Measurements from ENCODE around the gene FAM83G. TPM values are rescaled to one million over a fixed set of nuclear protein-coding genes. Genes with fewer than 3 reads are reported as not detected.
A peak's percentile ranks its signal among the peaks of the same experiment; 100 is the strongest.
"Not testable (repeated sequence)": the region's sequence is repeated elsewhere in the genome, so short reads cannot be mapped to it uniquely, and the experiment has no call there.

The FAM83G gene
- total RNA-seq, 1 donor from 2014 or later, result 10.2 TPM

- DNase-seq, result no peak
These were observed 18.2 kb upstream of the FAM83G start for GRCh38 chr17:19022747-19023146.

DNA sequence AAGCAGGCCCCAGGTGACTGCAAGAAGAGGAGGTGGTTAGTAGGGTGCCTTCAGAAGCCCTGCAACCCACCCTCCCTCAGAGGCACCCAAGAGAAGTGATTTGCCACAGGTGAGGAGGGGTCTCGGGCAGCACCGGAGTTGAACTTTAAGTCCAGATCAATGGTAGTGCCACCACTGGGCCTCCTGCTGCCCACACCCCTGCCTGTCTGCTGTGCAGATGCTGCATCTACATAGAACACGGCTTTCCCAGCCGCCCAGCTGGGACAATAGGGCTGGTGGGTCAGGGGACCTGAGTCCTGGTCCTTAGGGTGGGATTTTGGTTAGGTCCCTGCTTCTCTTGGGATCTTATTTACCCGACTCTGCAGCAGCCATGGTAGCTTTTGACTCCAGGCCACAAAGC lies 17.6 kb upstream of the FAM83G start:
- DNase-seq, result no peak

- DNase-seq, result no peak
These were observed 17.1 kb upstream of the FAM83G start for GRCh38 chr17:19021622-19022083.

GRCh38 chr17:19021011-19021621 lies 16.6 kb upstream of the FAM83G start:
- not testable (repeated sequence) for DNase-seq

DNA sequence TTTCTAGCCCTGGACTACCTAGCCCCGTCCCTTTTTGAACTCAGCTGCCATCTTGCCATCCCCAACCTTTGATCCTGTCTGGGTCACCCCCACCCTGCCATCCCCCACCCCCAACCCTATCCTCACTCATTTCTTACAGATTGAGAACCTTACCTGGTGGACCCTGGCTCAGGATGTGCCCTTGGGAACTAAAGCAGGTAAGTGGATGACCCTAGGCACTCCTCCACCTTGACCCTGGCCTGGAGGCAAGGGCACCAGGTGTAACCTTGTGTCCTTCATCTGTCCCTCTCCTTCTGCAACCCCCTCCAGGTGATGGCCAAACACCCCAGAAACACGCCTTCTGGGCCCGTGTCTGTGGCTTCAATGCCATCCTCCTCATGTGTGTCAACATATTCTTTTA lies 15.5 kb upstream of the FAM83G start:
- no peak for DNase-seq

GRCh38 chr17:19019041-19019941 lies 14.7 kb upstream of the FAM83G start:
- DNase-seq, result peak; percentile 24

GRCh38 chr17:19018600-19018950 lies 14.0 kb upstream of the FAM83G start:
- no peak for DNase-seq

GRCh38 chr17:19017804-19018599 lies 13.4 kb upstream of the FAM83G start:
- DNase-seq, result no peak

DNA sequence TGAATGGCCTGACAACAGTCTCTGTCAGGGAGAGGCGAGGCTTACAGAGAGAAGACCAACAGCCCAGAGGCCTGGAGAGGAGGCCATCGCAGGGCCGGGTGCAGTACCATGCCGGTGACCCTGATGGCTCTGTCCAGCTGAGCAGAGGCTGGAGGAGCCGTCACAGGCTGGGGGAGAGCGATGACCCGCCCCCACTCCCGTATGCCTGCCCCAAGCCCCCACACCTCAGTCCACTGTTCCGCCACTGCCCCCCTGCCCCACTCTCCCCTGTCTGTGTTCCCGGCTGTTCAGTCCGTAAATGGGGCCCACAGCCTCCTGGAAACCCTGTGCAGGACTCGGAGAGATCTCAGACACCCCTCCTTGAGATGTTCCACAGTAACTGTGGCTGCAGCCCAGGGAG lies 12.8 kb upstream of the FAM83G start:
- DNase-seq, result no peak

DNA sequence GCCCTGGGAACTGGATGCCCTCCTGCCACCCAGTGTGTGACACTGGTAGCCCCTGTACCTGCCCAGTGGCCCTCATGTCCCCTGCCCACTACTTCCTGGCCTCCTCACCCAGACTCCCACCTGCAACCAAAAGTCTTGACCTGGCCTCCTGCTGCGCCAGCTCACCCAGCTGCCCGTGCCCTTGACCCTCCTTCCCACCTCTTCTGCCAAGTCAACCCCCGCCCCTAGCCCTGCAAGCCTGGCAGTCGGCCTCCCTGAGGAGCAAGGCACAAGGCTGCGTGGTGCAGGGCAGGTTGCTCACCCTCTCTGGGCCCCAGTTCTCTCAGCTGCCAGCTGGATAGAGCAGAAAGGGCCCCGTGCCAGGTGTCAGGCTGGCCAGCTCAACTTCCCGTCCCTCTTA lies 12.3 kb upstream of the FAM83G start:
- DNase-seq, result no peak

- DNase-seq, result no peak
These were observed 11.7 kb upstream of the FAM83G start for GRCh38 chr17:19016297-19016696.

DNA sequence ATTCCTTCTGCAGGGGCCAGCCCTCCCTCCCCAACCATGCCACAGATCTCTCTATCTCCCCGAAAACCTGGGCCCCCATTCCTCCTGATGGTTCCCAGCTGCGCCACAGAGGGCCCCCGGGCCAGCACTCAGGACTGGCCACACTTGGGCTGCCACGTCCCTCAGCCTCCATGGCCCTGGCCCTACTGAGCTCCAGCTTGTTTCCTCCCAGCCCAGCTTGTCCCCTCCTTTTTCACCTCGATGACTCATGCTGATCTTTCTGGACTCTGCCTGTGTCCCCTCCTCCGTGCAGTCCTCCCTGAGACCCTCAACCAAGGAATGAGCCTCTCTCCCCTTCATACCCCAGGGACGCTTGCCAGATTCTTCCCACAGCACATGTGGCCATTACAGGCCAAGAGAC lies 10.9 kb upstream of the FAM83G start:
- no peak for DNase-seq

DNA sequence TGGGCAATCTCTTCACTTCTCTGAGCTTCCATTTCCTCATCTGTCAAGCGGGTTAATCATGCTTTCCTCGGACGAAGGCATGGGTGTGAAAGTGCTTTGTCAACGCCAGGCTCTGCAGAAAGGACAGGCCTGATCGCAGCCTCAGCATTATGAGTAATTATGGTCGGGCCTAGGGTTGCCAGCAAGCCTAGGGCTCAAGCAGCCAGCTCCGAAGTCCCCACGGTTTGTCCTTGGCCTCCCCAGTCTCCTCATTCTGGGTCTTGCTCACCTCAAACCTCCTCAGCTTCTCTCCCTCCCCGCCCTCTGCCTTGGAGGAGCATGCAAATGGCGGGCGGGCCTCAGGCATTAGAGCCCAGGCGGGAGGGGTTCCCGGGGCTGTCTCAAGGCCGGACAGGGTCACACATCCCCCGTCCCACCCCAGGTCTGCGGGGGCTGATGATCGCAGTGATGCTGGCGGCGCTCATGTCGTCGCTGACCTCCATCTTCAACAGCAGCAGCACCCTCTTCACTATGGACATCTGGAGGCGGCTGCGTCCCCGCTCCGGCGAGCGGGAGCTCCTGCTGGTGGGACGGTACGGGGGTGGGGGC lies 10.2 kb upstream of the FAM83G start:
- DNase-seq, result no peak

GRCh38 chr17:19013806-19014627 lies 9.5 kb upstream of the FAM83G start:
- DNase-seq, result no peak

GRCh38 chr17:19013226-19013625 lies 8.7 kb upstream of the FAM83G start:
- DNase-seq, result no peak

DNA sequence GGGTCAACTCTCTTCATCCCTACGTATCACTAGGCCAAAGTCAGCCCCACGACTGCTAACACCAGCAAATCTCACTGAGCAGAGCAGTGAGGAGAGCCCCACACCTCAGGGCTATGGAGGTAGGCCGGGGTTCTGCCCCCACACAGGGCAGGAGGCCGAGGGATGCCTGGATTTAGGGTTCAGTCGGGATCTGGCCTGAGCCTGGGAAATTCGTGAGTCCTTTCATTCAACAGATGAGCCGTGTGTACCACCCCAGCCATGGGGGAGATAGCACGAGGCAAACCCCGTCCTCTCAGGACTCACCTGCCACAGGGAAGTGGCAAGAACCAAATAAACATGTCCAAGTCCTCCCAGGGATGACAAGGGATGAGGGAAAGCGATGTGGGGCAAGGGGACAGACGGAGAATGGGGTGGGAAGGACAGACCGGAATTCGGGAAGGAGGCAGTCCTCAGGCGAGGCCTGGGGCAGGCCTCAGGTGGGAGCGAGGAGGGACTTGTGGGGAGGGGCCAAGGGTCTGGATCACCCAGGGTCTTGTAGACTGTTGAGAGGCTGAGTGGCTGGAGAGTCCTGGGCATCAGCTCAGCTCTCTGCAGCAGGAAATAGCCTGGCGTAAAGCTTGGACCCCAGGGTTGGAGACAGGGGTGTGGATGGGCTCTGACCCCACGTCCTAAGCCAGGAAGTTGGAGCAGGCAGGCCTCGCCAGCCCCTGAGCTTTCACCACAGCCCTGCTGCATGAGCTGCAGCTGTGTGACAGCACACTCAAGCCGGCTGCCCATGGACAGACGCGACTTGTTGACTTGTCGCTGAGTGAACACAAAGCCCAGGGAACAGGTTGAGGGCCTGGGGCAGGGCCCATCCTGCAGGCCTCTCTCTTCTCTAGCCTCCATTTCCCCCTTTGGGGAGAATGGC lies 7.9 kb upstream of the FAM83G start:
- no peak for DNase-seq

GRCh38 chr17:19011581-19011980 lies 7.0 kb upstream of the FAM83G start:
- no peak for DNase-seq

- no peak for DNase-seq
These were observed 6.4 kb upstream of the FAM83G start for GRCh38 chr17:19010729-19011505.

DNA sequence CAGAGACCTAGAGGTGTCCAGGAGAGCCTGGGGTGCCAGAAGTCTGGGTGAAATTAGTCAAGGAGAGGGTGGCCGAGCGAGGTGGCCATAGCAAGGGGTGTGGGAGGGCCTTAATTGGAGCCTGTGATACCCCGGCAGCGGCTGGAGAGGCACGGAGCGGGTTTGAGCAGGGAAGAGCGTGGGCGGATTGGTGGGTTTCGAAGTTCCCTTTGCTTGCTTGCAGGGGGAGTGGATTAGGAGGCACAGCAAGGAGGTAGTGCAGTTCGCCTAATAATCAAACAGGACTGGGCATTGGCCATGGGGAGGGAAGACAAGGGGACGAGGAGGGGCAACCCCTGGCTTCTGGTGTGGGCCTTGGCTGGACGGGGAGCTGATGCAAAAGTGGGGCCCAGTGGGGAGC lies 5.4 kb upstream of the FAM83G start:
- DNase-seq, result no peak

- no peak for DNase-seq
These were observed 2.1 kb upstream of the FAM83G start for GRCh38 chr17:19006698-19007097.
